ENCODE results near the gene ADARB1. TPM values are rescaled to one million over a fixed set of nuclear protein-coding genes. Genes with fewer than 3 reads are reported as not detected.

The ADARB1 gene
- polyA plus RNA-seq, 4 donors = 14.9 to 20.0 (median 18.4) TPM

DNA sequence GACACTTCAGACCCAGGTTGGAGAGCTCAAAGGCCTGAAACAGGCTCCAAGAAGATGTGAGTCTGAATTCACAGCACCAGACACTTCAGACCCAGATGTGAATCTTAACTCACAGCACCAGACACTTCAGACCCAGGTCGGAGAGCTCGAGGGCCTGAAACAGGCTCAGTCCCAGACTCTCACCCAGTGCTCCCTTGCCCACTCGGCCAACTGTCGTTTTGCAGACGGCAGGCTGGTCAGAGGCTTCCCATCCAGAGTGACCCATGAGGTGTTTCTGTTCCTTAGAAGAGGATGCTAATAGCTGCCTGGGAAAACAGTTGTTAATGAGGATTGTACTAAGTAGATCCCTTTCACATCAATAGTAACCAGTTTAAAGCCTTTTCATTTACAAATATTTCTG lies 88.4 kb downstream of the ADARB1 start:
- DNase-seq (ENCODE audit: low read depth in 4 of 4, low spot score in 2 of 4) = no peak

DNA sequence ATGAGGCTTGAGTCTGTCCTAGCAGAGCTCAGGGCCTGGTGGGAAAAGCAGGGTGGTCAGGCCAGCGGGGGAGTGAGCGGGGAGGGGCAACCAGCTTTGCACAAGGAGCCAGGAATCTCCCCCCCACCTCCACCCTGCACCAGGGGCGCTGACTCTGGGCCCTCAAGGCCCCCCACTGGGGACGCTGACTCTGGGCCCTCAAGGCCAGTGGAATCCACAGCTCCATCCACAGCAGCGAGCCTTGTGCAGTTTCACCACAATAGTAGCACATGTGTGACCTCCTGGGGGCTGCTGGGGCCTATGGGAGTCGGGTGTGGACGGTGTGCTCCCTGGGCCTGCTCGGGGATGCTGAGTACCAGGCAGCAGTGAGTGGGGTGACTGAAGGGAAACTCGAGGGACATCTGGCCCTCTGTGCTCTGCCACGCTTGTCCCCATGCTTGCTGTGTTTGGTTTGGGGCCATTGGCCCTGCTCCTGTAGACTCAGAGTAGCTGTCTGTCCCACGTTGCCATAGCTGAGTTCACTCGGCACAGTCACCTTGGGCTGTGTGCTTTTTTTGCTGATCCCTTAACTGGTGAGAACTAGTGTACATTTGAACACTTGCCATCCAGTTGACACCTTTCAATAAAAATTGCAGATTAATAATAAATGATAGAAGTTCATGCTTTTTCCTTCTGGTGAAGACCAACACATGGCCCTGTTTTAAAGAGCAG lies 89.2 kb downstream of the ADARB1 start:
- DNase-seq (ENCODE audit: low read depth in 4 of 4, low spot score in 2 of 4) = no peak

GRCh38 chr21:45164124-45164511 lies 89.7 kb downstream of the ADARB1 start:
- no peak for DNase-seq (ENCODE audit: low read depth in 4 of 4, low spot score in 2 of 4)

DNA sequence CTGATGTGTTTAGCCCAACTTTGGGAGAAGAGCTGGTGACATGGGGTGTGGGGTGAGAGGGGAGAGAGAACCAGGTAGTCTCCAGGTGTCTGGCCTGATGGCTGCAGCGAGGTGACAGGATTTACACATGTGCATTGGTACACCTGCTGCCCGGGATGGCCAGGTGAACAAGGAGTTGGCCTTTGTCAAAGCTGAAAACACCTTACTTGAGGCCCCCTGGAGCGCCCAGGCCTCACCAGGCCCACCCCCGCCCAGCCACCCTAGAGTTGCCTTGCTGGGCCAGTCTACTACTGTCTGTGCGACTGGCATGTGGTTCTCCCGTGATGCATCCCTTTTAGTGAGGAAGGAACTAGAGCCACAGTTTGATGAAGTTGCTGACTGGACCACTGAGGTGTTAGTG lies 90.5 kb downstream of the ADARB1 start:
- no peak for DNase-seq (ENCODE audit: low read depth in 4 of 4, low spot score in 2 of 4)

DNA sequence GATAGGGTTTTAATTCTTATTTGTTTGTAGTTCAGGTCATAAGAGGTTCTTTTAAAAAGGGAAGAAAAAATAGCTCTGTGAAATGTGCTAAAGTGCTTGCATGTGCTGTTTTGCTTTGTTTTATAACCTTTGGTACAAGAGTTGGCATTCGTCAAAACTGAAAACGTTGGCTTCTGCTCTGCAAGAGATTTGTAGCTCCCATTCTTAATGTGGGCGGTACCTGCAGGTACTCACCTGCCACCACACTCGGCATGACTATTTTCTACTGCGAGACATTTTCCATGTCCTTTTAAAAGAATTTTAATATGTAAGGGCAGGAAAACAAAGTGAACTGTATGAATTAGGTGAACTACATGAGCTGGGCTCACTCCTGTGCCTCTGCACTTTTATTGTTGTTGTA lies 92.6 kb downstream of the ADARB1 start:
- no peak for DNase-seq (ENCODE audit: low read depth in 4 of 4, low spot score in 2 of 4)

DNA sequence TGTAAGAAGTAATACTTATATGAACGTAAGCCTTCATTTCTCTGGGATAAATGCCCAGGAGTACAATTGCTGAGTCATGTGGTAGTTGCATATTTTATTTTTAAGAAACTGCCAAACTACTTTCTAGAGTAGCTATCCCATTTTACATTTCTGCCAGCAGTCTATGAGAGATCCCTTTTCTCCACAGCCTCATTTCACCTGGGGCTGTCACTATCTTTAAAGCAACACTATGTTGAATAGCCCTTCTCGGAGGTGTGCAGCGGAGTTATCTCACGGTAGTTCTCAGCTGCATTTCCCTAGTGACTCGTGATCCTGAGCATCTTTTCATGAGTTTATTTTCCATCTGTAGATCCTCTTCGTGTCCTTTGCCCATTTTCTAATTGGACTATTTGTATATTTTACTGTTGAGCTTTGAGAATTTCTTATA lies 93.4 kb downstream of the ADARB1 start:
- DNase-seq (ENCODE audit: low read depth in 4 of 4, low spot score in 2 of 4) = no peak

GRCh38 chr21:45168522-45168921 lies 94.1 kb downstream of the ADARB1 start:
- DNase-seq (ENCODE audit: low read depth in 4 of 4, low spot score in 2 of 4) = no peak

DNA sequence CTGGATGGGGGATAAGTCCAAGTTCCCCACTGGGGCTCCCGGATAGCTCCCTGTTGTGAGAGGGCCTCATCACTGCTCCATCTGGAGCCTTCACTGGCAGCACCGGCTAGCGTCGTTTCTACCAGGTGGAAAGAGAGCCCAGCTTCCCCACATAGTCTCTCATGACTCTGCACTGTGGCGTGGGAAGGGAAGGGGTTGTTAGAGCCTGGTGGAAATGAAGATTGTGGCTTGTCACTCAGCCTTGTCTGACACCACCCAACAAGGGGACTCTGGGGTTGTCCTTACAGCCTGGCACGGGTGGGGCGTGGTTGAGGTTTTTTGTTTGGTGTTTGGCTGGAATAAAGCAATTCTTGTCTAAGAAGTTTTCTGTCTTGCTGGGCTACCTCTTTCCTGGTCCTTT lies 94.6 kb downstream of the ADARB1 start:
- no peak for DNase-seq (ENCODE audit: low read depth in 4 of 4, low spot score in 2 of 4)

DNA sequence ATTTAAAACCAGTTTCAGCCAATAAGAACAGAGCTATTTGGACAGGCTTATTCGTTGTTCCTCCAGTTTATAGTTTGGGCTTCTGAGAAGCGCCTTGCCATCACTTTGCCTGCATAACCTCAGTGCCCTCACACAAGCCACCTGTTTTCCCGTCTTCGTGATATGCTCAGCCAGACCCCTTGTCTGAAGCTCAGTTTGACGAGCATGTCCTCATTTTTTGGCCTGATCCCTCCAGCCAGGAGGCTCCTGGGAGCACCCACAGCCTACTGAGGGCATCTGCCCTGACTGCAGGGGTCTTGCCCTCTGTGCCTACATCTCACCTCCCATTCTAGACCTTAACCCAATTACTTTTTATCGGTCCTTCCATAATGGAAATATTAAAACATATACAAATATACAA lies 95.3 kb downstream of the ADARB1 start:
- DNase-seq (ENCODE audit: low read depth in 4 of 4, low spot score in 2 of 4) = no peak

GRCh38 chr21:45170987-45171386 lies 96.6 kb downstream of the ADARB1 start:
- DNase-seq (ENCODE audit: low read depth in 4 of 4, low spot score in 2 of 4) = no peak

- DNase-seq (ENCODE audit: low read depth in 4 of 4, low spot score in 2 of 4) = no peak
Measured at GRCh38 chr21:45172420-45172819, 98.0 kb downstream of the ADARB1 start.

GRCh38 chr21:45175326-45176095 lies 101.1 kb downstream of the ADARB1 start:
- no peak for DNase-seq (ENCODE audit: low read depth in 4 of 4, low spot score in 2 of 4)

DNA sequence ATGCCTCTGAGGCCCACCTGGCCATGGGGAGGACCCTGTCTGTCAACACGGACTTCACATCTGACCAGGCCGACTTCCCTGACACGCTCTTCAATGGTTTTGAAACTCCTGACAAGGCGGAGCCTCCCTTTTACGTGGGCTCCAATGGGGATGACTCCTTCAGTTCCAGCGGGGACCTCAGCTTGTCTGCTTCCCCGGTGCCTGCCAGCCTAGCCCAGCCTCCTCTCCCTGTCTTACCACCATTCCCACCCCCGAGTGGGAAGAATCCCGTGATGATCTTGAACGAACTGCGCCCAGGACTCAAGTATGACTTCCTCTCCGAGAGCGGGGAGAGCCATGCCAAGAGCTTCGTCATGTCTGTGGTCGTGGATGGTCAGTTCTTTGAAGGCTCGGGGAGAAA lies 101.8 kb downstream of the ADARB1 start:
- no peak for DNase-seq (ENCODE audit: low read depth in 4 of 4, low spot score in 2 of 4)

GRCh38 chr21:45177039-45177438 lies 102.7 kb downstream of the ADARB1 start:
- DNase-seq (ENCODE audit: low read depth in 4 of 4, low spot score in 2 of 4) = no peak

GRCh38 chr21:45178070-45178608 lies 103.8 kb downstream of the ADARB1 start:
- no peak for DNase-seq (ENCODE audit: low read depth in 4 of 4, low spot score in 2 of 4)

GRCh38 chr21:45178971-45179370 lies 104.6 kb downstream of the ADARB1 start:
- DNase-seq (ENCODE audit: low read depth in 4 of 4, low spot score in 2 of 4) = no peak

DNA sequence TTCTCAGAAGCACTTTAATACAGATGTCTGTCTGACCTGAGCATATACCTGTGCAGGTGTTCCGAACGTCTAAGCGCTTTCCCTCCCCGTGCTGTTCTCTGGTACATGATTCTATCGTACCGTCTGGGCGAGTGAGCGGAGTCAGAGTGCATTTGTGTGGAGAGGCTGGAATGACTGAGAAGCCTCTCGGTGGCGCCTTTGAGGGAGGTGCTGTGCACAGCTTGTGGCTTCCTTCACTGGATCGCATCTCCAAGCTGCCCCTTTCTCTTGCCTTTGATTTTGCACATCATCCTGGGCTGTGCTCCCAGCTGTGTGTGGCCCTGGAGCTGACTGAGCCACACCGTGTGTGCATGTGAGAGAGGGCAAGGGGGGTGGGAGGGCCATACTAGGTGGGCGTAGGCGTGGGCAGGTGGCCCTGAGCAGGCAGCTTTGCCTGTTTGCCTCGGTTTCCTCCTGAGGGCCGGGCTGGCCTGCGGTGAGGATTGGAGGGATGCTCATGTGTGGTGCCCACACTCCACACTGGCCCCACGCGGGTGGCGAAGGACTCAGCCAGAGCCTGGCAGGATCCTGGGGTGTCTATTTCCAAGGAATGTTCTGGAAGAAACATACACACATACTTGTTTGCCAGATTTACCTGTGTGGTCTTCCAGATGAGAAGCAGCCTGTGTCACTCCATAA lies 105.3 kb downstream of the ADARB1 start:
- DNase-seq (ENCODE audit: low read depth in 4 of 4, low spot score in 2 of 4) = no peak

DNA sequence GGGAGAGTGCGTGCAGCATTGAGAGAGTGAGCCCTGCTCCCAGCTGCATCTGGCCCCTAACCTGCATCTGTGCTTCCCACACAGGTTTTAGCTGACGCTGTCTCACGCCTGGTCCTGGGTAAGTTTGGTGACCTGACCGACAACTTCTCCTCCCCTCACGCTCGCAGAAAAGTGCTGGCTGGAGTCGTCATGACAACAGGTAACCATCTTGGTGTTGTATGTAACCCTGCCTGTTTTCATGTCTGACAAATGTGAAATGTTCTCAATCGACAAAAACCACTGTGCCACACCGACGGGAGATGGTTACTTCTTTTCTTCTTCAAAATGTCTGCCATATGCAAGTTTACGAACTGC lies 105.8 kb downstream of the ADARB1 start:
- DNase-seq (ENCODE audit: low read depth in 4 of 4, low spot score in 2 of 4) = no peak

DNA sequence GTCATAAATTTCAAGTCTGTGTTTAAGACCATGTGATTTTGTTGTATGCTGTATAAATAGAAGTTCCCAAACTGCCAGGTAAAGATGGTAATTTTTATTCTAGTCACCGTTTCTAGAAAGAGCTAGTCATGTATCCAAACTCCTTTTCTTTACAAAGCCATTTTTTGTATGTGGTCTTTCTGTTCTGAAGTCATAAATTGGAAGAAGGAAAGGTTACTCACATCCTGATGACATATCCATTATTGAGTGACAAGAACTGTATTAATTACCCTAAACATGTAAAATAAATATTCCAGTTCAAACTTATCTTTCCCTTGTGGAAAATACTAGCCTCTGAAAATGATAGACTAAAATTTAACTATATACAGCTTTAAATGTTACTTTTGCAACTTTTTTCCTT lies 108.6 kb downstream of the ADARB1 start:
- DNase-seq (ENCODE audit: low read depth in 4 of 4, low spot score in 2 of 4) = no peak

- DNase-seq (ENCODE audit: low read depth in 4 of 4, low spot score in 2 of 4) = no peak
Measured at GRCh38 chr21:45183852-45184251, 109.5 kb downstream of the ADARB1 start.

DNA sequence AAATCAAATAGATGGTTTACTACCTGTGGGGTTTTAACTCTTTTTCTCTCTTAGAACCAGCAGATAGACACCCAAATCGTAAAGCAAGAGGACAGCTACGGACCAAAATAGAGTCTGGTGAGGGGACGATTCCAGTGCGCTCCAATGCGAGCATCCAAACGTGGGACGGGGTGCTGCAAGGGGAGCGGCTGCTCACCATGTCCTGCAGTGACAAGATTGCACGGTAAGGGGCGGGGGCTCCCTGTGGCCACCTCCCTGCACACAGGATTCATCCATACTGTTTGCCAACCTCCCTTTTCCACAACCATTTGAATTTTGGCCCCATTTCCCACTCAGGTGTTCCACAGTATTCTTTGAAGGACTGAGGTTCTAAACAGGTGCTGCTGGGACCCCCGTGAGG lies 110.5 kb downstream of the ADARB1 start:
- no peak for DNase-seq (ENCODE audit: low read depth in 4 of 4, low spot score in 2 of 4)

DNA sequence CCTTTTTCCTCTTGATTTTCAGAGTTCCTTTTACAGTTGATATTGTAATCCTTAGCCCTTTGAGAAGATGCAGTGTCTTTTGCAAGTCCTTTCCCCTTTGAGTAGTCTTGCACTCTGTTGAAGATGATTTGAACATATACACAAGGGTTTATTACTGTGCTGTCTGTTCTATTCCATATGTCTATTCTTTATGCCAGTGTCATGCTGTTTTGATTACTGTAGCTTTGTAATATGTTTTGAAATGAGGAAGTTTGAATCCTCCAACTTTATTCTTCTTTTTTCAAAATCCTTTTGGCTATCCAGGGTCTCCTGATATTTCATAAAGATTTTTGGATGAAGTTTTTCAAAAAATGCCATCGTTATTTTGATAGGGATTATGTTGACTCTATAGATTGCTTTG lies 112.3 kb downstream of the ADARB1 start:
- DNase-seq (ENCODE audit: low read depth in 4 of 4, low spot score in 2 of 4) = no peak
